Measurements from ENCODE around the gene SPAG9. TPM values are rescaled to one million over a fixed set of nuclear protein-coding genes. Genes with fewer than 3 reads are reported as not detected.
A peak's percentile ranks its signal among the peaks of the same experiment; 100 is the strongest.

SPAG9 gene
- total RNA-seq, 1 experiment from 2014 or later = 90.5 TPM

- no TSS peak for BruUV-seq (replicated peaks)
- peaks cover 13% of the 10 kb centered on the region for H3K4me1 ChIP-seq (ENCODE audit: insufficient read depth, low read length)
- ATAC-seq (no peak), DNase-seq (no peak)
- no peaks in the 10 kb centered on the region for H4K20me1 ChIP-seq (ENCODE audit: low read length)
- no peak overlapping the region for H3K9ac ChIP-seq (ENCODE audit: low read length)
- no peaks in the 10 kb centered on the region for H3K27me3 ChIP-seq (ENCODE audit: low read length)
- no peaks in the 10 kb centered on the region for H3K9me2 ChIP-seq (replicated peaks; ENCODE audit: low read length)
- ChIA-PET CTCF (no interaction called here), POLR2A (ENCODE audit: unreplicated experiment) (no interaction called here)
- no peak for TF ChIP-seq EZH2 (IDR thresholded peaks at IDR 0.05; ENCODE audit: low read length, unreplicated experiment)
- TF ChIP-seq EZH2phosphoT487 (IDR thresholded peaks at IDR 0.05; ENCODE audit: borderline replicate concordance, low read length) = no peak
- TF ChIP-seq CTCF (conservative IDR thresholded peaks at IDR 0.05; ENCODE audit: low read depth, low read length) = no peak
- no peak overlapping the region for H2AFZ ChIP-seq (ENCODE audit: low read length)
- no peaks in the 10 kb centered on the region for H3K9me3 ChIP-seq (ENCODE audit: low read length)
- no peaks in the 10 kb centered on the region for H3K79me2 ChIP-seq (ENCODE audit: low read length)
- H3K36me3 ChIP-seq (ENCODE audit: low read depth, low read length) = no peaks in the 10 kb centered on the region
- H3K4me2 ChIP-seq (ENCODE audit: low read length) = no peak overlapping the region
- no peaks in the 10 kb centered on the region for H3F3A ChIP-seq (ENCODE audit: low read length, unreplicated experiment)
- H3K4me3 ChIP-seq (ENCODE audit: low read length) = no peak overlapping the region
- intact Hi-C loops (cut with micrococcal nuclease) = no loop called here
- no peak overlapping the region for H3K27ac ChIP-seq (ENCODE audit: low read length)
Measured at GRCh38 chr17:50920891-50921586, 199.6 kb downstream of the SPAG9 start.

- H3K4me2 ChIP-seq (ENCODE audit: low read length) = peak overlapping the region; percentile 77
- peak overlapping the region; percentile 73 for H3K27ac ChIP-seq (ENCODE audit: low read length)
- H3K9ac ChIP-seq (ENCODE audit: low read length) = peak overlapping the region; percentile 55
Measured at GRCh38 chr17:50920041-50920410, 200.6 kb downstream of the SPAG9 start.

More at GRCh38 chr17:50920041-50920410, 200.6 kb downstream of the SPAG9 start:
- Histone ChIP-seq H2AFZ (ENCODE audit: low read length) (peak overlapping the region; percentile 42), H3K4me3 (ENCODE audit: low read length) (peak overlapping the region; percentile 19; the same call in 1 of the 2 replicates), H3K79me2 (ENCODE audit: low read length) (no peaks in the 10 kb centered on the region), H3K36me3 (ENCODE audit: low read depth, low read length) (no peaks in the 10 kb centered on the region), H4K20me1 (ENCODE audit: low read length) (no peaks in the 10 kb centered on the region), H3K9me2 (replicated peaks; ENCODE audit: low read length) (no peaks in the 10 kb centered on the region), H3K9me3 (ENCODE audit: low read length) (no peaks in the 10 kb centered on the region), H3F3A (ENCODE audit: low read length, unreplicated experiment) (no peaks in the 10 kb centered on the region), H3K27me3 (ENCODE audit: low read length) (no peaks in the 10 kb centered on the region), H3K4me1 (ENCODE audit: insufficient read depth, low read length) (peaks cover 17% of the 10 kb centered on the region)
- BruUV-seq (replicated peaks) = no TSS peak
- no peak for TF ChIP-seq CTCF (conservative IDR thresholded peaks at IDR 0.05; ENCODE audit: low read depth, low read length)
- no peak for TF ChIP-seq EZH2phosphoT487 (IDR thresholded peaks at IDR 0.05; ENCODE audit: borderline replicate concordance, low read length)
- no peak for TF ChIP-seq EZH2 (IDR thresholded peaks at IDR 0.05; ENCODE audit: low read length, unreplicated experiment)
- ATAC-seq = peak; percentile 10
- ChIA-PET CTCF (no interaction called here), POLR2A (ENCODE audit: unreplicated experiment) (interaction anchor here (1.3 kb wide), 1 partner anchor 54 kb away, joined by 3 read pairs; the partner anchor contains the start of gene TOB1)
- intact Hi-C loops (cut with micrococcal nuclease) = no loop called here
- DNase-seq = peak; percentile 42
